Stimulated activated CD8-positive, alpha-beta memory T cell treated with anti-CD3 and anti-CD28 coated beads, Interleukin-4, amount 100 ng/mL, for 48 hours (primary cell): ENCODE results near the gene LBX2.

ENCODE experiments used
- DNase-seq: peaks from one replicate; pipeline ENCODE4 v3.0.0-alpha.2; 2020

The LBX2 gene

DNA sequence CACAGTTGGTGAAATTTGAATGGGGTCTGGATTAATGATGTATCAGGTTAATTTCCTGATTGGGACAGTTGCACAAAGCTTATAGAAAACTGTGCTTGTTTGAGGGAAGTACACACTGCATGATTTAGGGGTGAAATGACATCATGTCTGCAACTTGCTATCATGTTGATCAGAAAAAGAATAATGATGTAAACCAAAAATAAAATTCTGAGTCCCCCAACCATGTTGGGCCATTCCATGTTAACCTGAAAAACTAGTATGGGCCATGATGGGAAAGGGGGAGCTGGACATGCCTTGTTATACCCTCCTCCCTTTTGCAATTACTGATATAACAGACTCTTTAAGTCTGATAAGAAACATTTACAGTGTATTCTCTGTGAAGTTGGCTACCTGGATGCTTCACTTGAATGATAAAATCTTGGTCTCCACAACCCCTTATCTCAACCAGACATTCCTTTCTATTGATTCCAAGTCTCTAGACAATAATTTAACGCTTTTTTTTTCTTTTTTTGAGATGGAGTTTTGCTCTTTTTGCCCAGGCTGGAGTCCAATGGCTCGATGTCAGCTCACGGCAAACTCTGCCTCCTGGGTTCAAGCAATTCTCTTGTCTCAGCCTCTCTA is 48.7 kb downstream of the LBX2 start:
- no peak for DNase-seq

DNA sequence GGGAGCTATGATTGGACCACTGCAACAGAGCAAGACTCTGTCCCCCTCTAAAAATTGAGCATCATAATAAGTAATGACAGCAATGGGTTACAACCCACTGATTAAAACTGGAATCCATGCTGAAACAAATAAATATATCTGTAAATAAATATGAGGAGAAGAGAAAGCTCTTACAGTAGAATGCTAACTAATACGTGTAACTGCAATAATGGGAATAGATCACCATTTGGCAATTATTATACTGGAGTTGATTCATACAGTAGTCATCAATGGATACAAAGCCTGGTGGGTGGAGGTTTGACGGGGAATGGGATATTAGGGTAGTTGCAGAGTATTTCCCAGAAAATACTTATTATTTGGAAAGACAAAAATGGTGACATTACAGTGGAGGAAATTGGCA is 50.6 kb downstream of the LBX2 start:
- DNase-seq, result no peak
